HG03442 (cell line): ENCODE measurements around the gene COPZ1.

ENCODE experiments used
- ATAC-seq: cut with Tn5 transposase; IDR thresholded peaks from one replicate; pipeline ENCODE4 v1.9.1; 2021; ENCODE audit warnings: mild to moderate bottlenecking, moderate library complexity; ENCODE audit not compliant: unreplicated experiment

The COPZ1 gene

GRCh38 chr12:54376596-54376995 lies 51.7 kb downstream of the COPZ1 start:
- ATAC-seq: no peak

GRCh38 chr12:54377007-54377406 lies 52.1 kb downstream of the COPZ1 start:
- ATAC-seq: no peak

GRCh38 chr12:54377797-54378515 lies 53.0 kb downstream of the COPZ1 start:
- no peak for ATAC-seq

- ATAC-seq: no peak
Measured at GRCh38 chr12:54378796-54379397, 54.0 kb downstream of the COPZ1 start.

GRCh38 chr12:54379398-54380201 lies 54.7 kb downstream of the COPZ1 start:
- ATAC-seq: peak; percentile 88

GRCh38 chr12:54381136-54381535 lies 56.2 kb downstream of the COPZ1 start:
- no peak for ATAC-seq

- ATAC-seq: no peak
Measured at GRCh38 chr12:54383041-54383609, 58.2 kb downstream of the COPZ1 start.

- peak; percentile 39 for ATAC-seq
Measured at GRCh38 chr12:54384591-54385041, 59.7 kb downstream of the COPZ1 start, which contains the start of gene ZNF385A. Gene ZNF385A (minus strand): TSS chr12:54384733. CDS start chr12:54384514, 219 bp downstream.

GRCh38 chr12:54385251-54385914 lies 60.5 kb downstream of the COPZ1 start:
- ATAC-seq: peak; percentile 52

- ATAC-seq: no peak
Measured at GRCh38 chr12:54386403-54387113, 61.6 kb downstream of the COPZ1 start.

- no peak for ATAC-seq
Measured at GRCh38 chr12:54387114-54387467, 62.2 kb downstream of the COPZ1 start.

GRCh38 chr12:54388237-54389133 lies 63.6 kb downstream of the COPZ1 start:
- ATAC-seq: no peak

GRCh38 chr12:54389134-54389508 lies 64.2 kb downstream of the COPZ1 start:
- ATAC-seq: no peak

- ATAC-seq: no peak
Measured at GRCh38 chr12:54389607-54390175, 64.8 kb downstream of the COPZ1 start.

- ATAC-seq: no peak
Measured at GRCh38 chr12:54390176-54390667, 65.3 kb downstream of the COPZ1 start.

GRCh38 chr12:54390668-54391551 lies 66.0 kb downstream of the COPZ1 start:
- no peak for ATAC-seq

GRCh38 chr12:54392485-54393206 lies 67.7 kb downstream of the COPZ1 start:
- ATAC-seq: no peak
